Endodermal cell (in vitro differentiated cells): Measurements from ENCODE around the gene TNFRSF19. TPM values are rescaled to one million over a fixed set of nuclear protein-coding genes. Genes with fewer than 3 reads are reported as not detected.
A peak's percentile ranks its signal among the peaks of the same experiment; 100 is the strongest.

Source experiments
- DNase-seq: peaks from one replicate; pipeline ENCODE4 v3.0.0-alpha.2; 2017
- H3K27ac ChIP-seq: 2 replicates; pipeline ENCODE4 v1.5.1; 2013; ENCODE audit warnings: mild to moderate bottlenecking, low read depth, low read length, moderate library complexity
- H3K27me3 ChIP-seq: 2 replicates; pipeline ENCODE4 v1.6.1; 2013; ENCODE audit warnings: mild to moderate bottlenecking, low read length, moderate library complexity; ENCODE audit not compliant: insufficient read depth, control insufficient read depth, poor library complexity, severe bottlenecking
- H3K36me3 ChIP-seq: 2 replicates; pipeline ENCODE4 v1.7.0; 2013; ENCODE audit warnings: mild to moderate bottlenecking, low read length, moderate library complexity; ENCODE audit not compliant: control insufficient read depth, insufficient read depth
- H3K4me1 ChIP-seq: one replicate; pipeline ENCODE4 v1.7.0; 2013; ENCODE audit warnings: low read length; ENCODE audit not compliant: control insufficient read depth, insufficient read depth
- H3K4me3 ChIP-seq: 2 replicates; pipeline ENCODE4 v1.5.1; 2013; ENCODE audit warnings: mild to moderate bottlenecking, low read length, moderate library complexity
- H3K9ac ChIP-seq: 2 replicates; pipeline ENCODE4 v1.6.1; 2013; ENCODE audit warnings: mild to moderate bottlenecking, low read length, moderate library complexity; ENCODE audit not compliant: poor library complexity, severe bottlenecking; ENCODE audit errors: extremely low read depth
- H3K9me3 ChIP-seq: 2 replicates; pipeline ENCODE4 v1.6.1; 2013; ENCODE audit warnings: mild to moderate bottlenecking, low read length, moderate library complexity; ENCODE audit not compliant: control insufficient read depth
- H3K27ac Mint-ChIP-seq: 2 replicates; pipeline ENCODE4 v1.8.0; 2020; ENCODE audit warnings: mixed read lengths
- H3K27me3 Mint-ChIP-seq: 2 replicates; pipeline ENCODE4 v1.8.0; 2021; ENCODE audit warnings: mild to moderate bottlenecking, mixed read lengths; ENCODE audit not compliant: insufficient read depth
- H3K36me3 Mint-ChIP-seq: 2 replicates; pipeline ENCODE4 v1.8.0; 2020; ENCODE audit warnings: low read depth, mixed read lengths
- H3K4me1 Mint-ChIP-seq: 2 replicates; pipeline ENCODE4 v1.8.0; 2020; ENCODE audit warnings: mixed read lengths
- H3K4me3 Mint-ChIP-seq: 2 replicates; pipeline ENCODE4 v1.8.0; 2020; ENCODE audit warnings: mild to moderate bottlenecking, moderate library complexity, mixed read lengths
- H3K9me3 Mint-ChIP-seq: 2 replicates; pipeline ENCODE4 v1.8.0; 2020; ENCODE audit warnings: mild to moderate bottlenecking, mixed read lengths
- CTCF ChIP-seq: fragments of 200-600 bp; sonication (generic); conservative IDR thresholded peaks from 2 replicates; pipeline ENCODE4 v1.5.0; 2021; ENCODE audit warnings: antibody characterized with exemption, mild to moderate bottlenecking
- WGBS, 2 experiments: methylation state at CpG; one replicate each; pipeline versions ENCODE4 v1.1.5 to v1.1.7; 2013; ENCODE audit warnings: missing lambda C conversion rate in 2 of 2, mixed read lengths in 1 of 2; ENCODE audit not compliant: insufficient coverage in 1 of 2, insufficient read length in 1 of 2; 5-methylcytosine and 5-hydroxymethylcytosine counted together
- total RNA-seq, 2 donors: library from RNA; stranded (reverse); fragmentation: NEBNext Ultra II Directional in 1 of 2; extraction: Animal tissue kit (Norgen Biotek cat#: 25700) in 1 of 2; gene quantifications; 2 replicates in 1 of 2; 3 replicates in 1 of 2; pipeline ENCODE4 v1.2.1, GENCODE V29; 2021

TNFRSF19 gene
- total RNA-seq, 2 donors from 2014 or later: 9.2 to 13.0 TPM

GRCh38 chr13:23612182-23612581, 42.0 kb downstream of the TNFRSF19 start:
- Mint-ChIP-seq H3K36me3 (peaks cover 4% of the 10 kb centered on the region), H3K4me1 (peaks cover 36% of the 10 kb centered on the region), H3K4me3 (no peak overlapping the region), H3K27me3 (no peaks in the 10 kb centered on the region), H3K27ac (no peak overlapping the region), H3K9me3 (no peaks in the 10 kb centered on the region)
- Histone ChIP-seq H3K9ac (no peak overlapping the region), H3K4me3 (no peak overlapping the region), H3K4me1 (peaks cover 15% of the 10 kb centered on the region), H3K9me3 (no peaks in the 10 kb centered on the region), H3K27ac (no peak overlapping the region), H3K27me3 (no peaks in the 10 kb centered on the region), H3K36me3 (no peaks in the 10 kb centered on the region)
- DNase-seq: no peak
- WGBS, 2 experiments: 90% methylated on average over 1 of the region's 1 CpG; no CpG with 5 or more reads in 1 of the 2 experiments
- no peak for TF ChIP-seq CTCF

GRCh38 chr13:23612731-23613130, 42.5 kb downstream of the TNFRSF19 start:
- H3K36me3 ChIP-seq: peaks cover 2% of the 10 kb centered on the region
- H3K4me1 Mint-ChIP-seq: peaks cover 41% of the 10 kb centered on the region
- TF ChIP-seq CTCF: no peak
- WGBS, 2 experiments: 86% methylated on average over 2 of the region's 2 CpGs; no CpG with 5 or more reads in 1 of the 2 experiments
- peaks cover 15% of the 10 kb centered on the region for H3K4me1 ChIP-seq
- no peak overlapping the region for H3K27ac Mint-ChIP-seq
- no peak overlapping the region for H3K4me3 Mint-ChIP-seq
- no peak overlapping the region for H3K9ac ChIP-seq
- H3K27me3 Mint-ChIP-seq: no peaks in the 10 kb centered on the region
- H3K9me3 ChIP-seq: no peaks in the 10 kb centered on the region
- no peaks in the 10 kb centered on the region for H3K9me3 Mint-ChIP-seq
- H3K36me3 Mint-ChIP-seq: peaks cover 5% of the 10 kb centered on the region
- DNase-seq: no peak
- no peaks in the 10 kb centered on the region for H3K27me3 ChIP-seq
- no peak overlapping the region for H3K4me3 ChIP-seq
- no peak overlapping the region for H3K27ac ChIP-seq

- TF ChIP-seq CTCF: no peak
- peaks cover 11% of the 10 kb centered on the region for H3K36me3 ChIP-seq
- H3K27ac ChIP-seq: peak overlapping the region; percentile 65
- 80 to 84% methylated on average over 1 to 3 of the region's 3 CpGs for WGBS, 2 experiments
- no peaks in the 10 kb centered on the region for H3K27me3 ChIP-seq
- peaks cover 4% of the 10 kb centered on the region for H3K9me3 ChIP-seq
- DNase-seq: no peak
- no peak overlapping the region for H3K4me3 ChIP-seq
- peaks cover 15% of the 10 kb centered on the region for H3K4me1 ChIP-seq
- H3K27ac Mint-ChIP-seq: no peak overlapping the region
- H3K4me3 Mint-ChIP-seq: no peak overlapping the region
- no peaks in the 10 kb centered on the region for H3K27me3 Mint-ChIP-seq
- H3K9me3 Mint-ChIP-seq: peaks cover 3% of the 10 kb centered on the region
- H3K4me1 Mint-ChIP-seq: peaks cover 47% of the 10 kb centered on the region
- peaks cover 13% of the 10 kb centered on the region for H3K36me3 Mint-ChIP-seq
- H3K9ac ChIP-seq: no peak overlapping the region
Observed at GRCh38 chr13:23613596-23613995, 43.4 kb downstream of the TNFRSF19 start.
